GM19351 (cell line): Measurements from ENCODE around the gene ANAPC5.
A peak's percentile ranks its signal among the peaks of the same experiment; 100 is the strongest.

Experiments used
- ATAC-seq: cut with Tn5 transposase; IDR thresholded peaks from one replicate; pipeline ENCODE4 v1.9.1; 2021; ENCODE audit warnings: mild to moderate bottlenecking, moderate library complexity; ENCODE audit not compliant: unreplicated experiment

Gene ANAPC5

DNA sequence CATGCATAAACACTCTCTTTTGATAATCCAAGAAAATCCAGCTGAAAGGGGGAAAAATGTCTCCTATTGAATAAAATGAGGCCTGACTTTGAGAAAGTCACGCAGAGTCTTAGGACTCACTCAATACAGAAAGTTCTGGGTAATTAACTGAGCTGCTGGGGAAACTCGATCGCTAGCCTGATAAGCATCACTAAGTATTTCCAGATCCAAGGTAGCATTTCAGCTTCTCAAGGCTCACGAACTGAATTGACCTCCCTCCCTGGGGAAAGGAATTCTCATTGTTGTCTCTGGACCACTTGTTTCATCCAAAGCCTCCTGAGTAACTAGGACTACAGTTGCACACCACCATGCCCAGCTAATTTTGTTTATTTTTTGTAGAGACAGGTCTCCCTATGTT, 13.8 kb upstream of the ANAPC5 start:
- no peak for ATAC-seq

GRCh38 chr12:121365416-121366062, 13.3 kb upstream of the ANAPC5 start:
- ATAC-seq: no peak

- ATAC-seq: no peak
Measured at GRCh38 chr12:121364683-121365121, 12.5 kb upstream of the ANAPC5 start.

- ATAC-seq: no peak
Measured at GRCh38 chr12:121358073-121358472, 5.9 kb upstream of the ANAPC5 start.

DNA sequence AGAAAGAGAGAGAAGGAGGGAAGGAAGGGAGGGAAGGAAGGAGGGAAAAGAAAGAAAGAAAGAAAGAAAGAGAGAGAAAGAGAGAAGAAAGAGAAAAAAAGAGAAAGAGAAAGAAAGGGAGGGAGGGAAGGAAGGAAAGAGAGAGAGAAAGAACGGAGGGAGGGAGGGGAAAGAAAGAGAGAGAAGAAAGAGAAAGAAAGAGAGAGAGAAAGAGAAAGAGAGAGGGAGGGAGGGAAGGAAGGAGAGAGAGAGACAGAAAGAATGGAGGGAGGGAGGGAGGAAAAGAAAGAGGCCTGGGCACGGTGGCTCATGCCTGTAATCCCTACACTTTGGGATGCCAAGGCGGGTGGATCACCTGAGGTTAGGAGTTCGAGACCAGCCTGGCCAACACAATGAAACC, 5.1 kb upstream of the ANAPC5 start:
- ATAC-seq: no peak

GRCh38 chr12:121356657-121357056, 4.4 kb upstream of the ANAPC5 start:
- ATAC-seq: no peak

GRCh38 chr12:121355818-121356217, 3.6 kb upstream of the ANAPC5 start:
- no peak for ATAC-seq

GRCh38 chr12:121352682-121353018, 439 bp upstream of the ANAPC5 start:
- ATAC-seq: peak; percentile 29

GRCh38 chr12:121346747-121347146, 5.5 kb downstream of the ANAPC5 start:
- no peak for ATAC-seq

GRCh38 chr12:121345151-121345815, 6.9 kb downstream of the ANAPC5 start:
- ATAC-seq: no peak

DNA sequence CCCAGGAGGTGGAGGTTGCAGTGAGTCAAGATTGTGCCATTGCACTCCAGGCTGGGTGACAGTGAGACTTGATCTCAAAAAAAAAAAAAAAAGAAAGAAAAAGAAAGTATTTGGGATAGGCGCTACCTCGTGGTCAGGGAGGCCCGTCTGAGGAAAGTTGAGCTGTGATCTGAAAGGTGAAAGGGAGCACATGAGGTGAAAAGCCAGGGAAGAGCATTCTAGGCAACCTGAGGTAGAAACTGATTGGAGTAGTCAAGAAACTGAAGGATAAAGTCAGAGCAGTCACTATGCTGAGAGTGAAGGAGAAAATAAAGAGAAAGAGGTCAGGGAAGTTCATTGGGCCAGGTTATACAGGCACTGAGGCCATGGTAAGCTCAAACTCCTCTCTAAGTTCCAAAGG, 7.7 kb downstream of the ANAPC5 start:
- ATAC-seq: no peak

GRCh38 chr12:121337416-121337815, 14.8 kb downstream of the ANAPC5 start:
- ATAC-seq: no peak

GRCh38 chr12:121334513-121335343, 17.5 kb downstream of the ANAPC5 start:
- no peak for ATAC-seq

- no peak for ATAC-seq
Measured at GRCh38 chr12:121333747-121334146, 18.5 kb downstream of the ANAPC5 start.

DNA sequence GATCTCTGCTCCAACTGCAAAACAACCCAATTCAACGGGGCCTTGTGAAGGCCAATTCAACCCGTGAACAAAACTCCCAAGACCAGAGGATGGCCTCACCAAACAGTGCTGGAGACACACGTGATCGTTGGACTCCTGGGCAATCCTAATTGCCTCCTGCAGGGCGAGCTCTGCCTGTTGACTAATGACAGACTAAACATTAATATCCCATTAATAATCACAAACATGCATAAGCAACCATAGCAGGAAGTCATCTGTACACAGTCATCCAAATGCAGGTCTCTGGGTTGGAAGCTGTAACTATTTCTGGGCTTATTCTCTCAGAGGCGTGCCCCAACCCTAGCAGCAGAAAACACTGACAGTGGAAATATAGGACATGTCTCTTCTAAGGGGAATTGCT, 21.0 kb downstream of the ANAPC5 start:
- no peak for ATAC-seq

DNA sequence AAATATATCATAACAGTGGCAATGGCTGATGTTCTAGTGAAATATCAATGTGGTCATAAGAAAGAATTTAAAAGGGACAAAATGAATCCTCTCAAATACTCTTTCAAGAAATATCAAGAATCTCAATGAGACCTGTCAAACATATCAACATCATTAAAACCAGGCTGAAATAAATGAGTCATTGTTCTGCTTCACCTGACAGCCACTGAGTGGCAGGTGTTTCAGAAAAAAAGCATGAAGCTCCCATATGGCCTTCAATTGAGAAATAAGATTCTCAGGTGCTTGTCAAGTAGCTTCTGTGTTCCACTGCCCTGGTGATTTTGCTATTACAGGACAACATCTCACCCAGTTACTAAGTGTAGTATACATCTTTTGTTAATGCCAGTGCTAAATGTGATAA, 21.5 kb downstream of the ANAPC5 start:
- ATAC-seq: no peak

GRCh38 chr12:121330195-121330594, 22.0 kb downstream of the ANAPC5 start:
- ATAC-seq: no peak

GRCh38 chr12:121328620-121329019, 23.6 kb downstream of the ANAPC5 start:
- ATAC-seq: no peak

- ATAC-seq: no peak
Measured at GRCh38 chr12:121326996-121327674, 25.1 kb downstream of the ANAPC5 start.

- ATAC-seq: no peak
Measured at GRCh38 chr12:121325922-121326396, 26.3 kb downstream of the ANAPC5 start.

- ATAC-seq: no peak
Measured at GRCh38 chr12:121323908-121324307, 28.3 kb downstream of the ANAPC5 start.
